ENCODE results near the gene GAP43.

GAP43 gene

DNA sequence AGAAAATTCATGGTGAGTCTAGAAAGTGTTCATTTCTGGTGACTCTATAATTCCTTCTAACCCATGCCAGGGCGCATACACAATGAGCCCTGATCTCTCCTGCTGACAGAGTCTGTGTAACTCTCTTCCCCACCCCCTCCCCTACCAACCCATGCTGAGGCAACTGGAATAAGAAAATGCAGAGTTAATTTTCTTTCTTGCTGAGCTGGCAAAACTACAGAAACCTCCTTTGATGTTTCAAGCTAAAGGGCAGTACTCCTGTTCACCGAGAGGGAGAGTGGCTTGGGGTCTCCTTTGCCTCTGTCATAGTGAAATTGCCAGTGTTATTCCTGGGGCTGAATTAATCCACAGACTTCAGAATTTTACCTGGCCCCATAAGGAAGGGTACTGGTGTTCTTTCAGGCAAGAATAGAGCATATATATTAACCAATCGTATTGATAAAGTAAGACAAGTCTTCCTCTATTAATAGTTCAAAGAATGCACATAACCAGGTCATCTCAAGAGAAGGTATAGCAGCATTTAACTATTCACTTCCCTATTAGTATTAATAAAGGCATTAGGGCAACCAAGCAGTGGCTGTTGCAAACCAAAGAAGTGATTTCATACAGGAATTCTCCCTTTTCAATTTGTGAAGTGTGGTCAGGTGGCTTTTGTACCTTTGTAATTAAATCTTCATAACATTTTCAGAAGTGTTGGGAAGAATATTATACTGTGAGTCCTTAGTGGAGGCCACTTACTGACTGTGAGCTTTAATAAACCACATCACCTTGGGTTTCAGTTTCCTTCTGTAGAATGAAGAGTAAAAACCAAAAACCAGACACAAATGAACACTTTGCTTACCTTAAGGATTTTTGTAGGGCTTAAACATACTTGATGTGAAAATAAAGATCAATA, 4.1 kb downstream of the GAP43 start:
- no peak for DNase-seq (ENCODE audit: low spot score)

DNA sequence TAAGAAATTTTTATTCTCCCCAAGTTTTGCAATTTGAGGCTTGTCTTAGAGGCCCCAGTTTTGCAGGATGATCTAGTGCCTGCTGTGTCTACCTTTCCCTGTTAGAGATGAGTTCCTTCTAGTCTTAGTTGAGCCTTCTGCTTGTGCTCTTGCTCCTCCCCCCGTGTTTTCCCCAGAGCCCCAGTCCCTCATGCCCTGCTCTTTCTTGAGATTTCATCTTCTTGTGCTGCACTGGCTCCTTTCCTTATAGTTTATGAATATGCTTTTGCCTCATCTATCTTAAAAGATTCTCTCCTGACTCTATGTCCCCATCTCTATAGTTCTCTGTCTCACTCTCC, 4.7 kb downstream of the GAP43 start:
- no peak for DNase-seq (ENCODE audit: low spot score)

DNA sequence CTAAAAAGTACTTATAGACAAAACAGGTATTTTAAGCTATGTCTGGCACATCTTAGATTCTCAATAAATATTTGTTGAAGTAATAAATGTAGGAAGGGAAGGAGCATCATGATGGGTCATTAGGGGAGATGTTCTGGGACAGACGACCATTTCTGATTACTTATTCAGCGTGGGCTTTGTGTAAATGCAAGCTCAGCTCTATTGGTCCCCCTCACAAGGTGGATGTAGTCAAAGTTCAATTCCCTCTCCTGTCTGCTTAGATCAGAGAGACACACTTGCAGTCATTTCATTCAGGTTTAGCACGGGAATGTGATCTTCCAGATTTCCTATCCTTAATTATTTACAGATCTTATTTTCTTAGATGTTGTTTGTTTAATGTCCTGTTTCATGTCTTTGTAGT, 7.5 kb downstream of the GAP43 start:
- DNase-seq (ENCODE audit: low spot score): no peak

DNA sequence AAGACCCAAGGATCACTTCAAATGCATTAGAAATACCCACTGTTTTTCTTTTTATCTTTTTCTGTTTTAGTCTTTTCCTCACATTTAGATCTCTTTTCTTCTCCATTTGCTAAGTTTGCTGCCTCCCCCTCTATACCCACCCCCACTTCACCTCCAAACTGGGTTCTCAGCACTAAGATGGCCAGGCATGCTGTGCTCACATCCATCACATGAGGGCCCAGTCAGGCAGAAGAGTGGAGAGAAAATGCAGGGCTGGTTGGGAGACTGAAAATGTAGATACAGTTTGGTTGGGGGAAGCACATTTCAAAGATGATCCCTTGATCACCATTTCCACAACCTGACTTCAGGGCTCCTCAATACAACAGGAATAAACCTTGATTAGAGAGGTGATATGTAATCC, 8.7 kb downstream of the GAP43 start:
- no peak for DNase-seq (ENCODE audit: low spot score)

DNA sequence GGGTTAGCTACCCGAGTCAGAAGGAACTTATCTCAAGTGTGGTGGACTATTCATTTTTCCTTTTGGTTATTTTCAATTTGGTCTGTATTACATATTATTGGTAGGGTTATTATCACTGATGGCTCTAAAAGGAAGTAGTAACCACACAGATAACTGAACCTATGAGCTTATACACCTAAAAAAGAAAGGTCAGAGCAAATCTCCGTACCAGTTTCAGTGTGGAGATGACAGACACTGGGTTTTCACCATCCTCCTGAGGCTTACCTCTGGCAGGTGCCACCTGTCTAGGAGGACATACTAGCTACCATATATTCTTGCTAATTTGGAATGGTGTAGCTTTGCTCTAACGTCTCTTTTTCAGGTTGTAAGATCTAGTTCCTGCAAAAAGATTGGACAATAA, 10.2 kb downstream of the GAP43 start:
- no peak for DNase-seq (ENCODE audit: low spot score)

DNA sequence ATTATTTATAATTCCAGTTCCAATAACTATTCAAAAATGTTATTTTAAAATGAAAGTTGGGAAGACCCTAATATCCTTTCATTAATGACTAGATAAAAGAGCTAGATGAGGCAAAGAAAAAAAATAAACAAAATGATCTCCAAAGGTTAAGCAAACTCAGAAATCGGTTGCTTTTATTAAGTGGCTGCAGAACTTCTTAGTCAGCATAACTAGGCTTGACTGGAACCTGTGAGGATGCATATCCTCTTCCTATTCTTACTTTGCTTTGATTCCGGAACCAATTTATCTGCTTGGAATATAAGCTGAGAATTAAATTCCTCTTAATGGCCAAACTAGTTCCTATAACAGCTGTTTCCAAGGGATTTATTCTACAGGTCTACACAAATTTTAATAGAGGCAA, 10.7 kb downstream of the GAP43 start:
- no peak for DNase-seq (ENCODE audit: low spot score)

DNA sequence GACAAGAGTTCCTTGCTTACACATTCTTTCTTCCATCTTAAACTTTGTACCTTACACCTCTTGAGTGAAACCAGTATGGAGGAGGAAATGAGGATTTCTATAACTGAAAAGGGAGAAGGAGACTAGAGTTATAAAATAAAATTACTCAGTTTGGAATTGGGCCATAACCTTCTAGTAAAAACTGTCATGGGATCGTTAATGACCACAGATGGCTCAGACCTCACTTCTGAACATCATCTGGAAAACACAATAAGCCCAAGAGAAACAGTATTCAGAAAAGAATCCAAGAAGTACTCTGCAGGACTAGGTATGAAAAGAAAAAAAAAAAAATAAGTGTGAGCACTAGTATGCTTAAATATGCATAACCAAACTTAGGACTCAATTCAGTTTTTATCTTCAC, 12.1 kb downstream of the GAP43 start:
- no peak for DNase-seq (ENCODE audit: low spot score)

DNA sequence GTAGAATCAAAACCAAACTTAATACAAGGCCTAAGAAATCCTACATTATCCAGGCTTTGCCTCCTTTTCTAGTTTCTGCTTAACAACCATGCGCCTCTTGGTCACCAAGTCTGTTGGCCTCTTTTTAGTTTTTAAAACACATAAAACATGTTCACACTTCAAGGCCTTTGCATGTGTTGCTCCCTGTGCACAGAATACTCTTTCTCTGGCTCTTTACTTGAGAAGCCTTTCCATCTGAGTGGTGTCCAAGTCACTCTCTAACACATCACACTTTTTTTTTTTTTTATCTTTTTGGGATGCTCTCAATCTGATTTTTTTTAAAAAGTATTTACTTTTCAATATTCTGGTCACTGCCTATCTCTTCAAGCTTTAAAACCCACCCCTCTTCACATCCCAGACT, 14.9 kb downstream of the GAP43 start:
- DNase-seq (ENCODE audit: low spot score): no peak

DNA sequence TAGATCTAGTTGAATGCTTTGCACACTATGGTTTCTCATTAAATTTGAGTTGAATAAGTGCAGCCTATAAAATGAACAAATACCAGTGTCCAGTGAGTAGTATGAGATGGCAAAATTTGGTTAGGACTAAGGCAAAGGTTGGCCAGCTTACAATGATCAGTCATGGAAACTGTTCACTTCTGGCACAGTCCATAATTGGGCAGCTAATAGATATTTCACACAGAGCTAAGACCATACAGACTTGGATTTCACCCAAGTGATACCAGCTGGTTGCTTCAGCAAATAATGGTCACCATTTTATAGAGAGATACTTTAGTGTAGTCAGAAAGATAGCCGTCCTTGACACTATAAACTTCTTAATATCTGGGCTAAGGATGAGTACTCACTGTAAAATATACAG, 15.7 kb downstream of the GAP43 start:
- no peak for DNase-seq (ENCODE audit: low spot score)

DNA sequence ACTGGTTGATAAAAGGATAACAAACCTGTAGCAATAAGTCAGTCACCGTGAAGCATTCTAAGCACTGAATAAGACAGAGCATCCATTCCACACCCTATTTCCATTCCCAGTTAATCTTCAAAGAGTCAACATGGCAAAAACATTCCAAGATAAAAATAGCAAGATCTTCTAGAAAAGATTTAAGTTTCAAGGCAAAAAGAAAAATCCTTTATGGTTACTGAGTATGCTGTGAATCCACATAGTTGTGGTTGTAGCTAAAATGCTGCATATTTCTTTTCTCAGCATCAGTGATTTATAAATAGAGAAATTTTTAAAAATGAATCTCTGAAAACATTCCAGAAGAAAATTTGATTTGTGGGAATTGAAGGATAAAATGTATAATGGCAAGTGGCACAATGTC, 21.1 kb downstream of the GAP43 start:
- DNase-seq (ENCODE audit: low spot score): no peak

DNA sequence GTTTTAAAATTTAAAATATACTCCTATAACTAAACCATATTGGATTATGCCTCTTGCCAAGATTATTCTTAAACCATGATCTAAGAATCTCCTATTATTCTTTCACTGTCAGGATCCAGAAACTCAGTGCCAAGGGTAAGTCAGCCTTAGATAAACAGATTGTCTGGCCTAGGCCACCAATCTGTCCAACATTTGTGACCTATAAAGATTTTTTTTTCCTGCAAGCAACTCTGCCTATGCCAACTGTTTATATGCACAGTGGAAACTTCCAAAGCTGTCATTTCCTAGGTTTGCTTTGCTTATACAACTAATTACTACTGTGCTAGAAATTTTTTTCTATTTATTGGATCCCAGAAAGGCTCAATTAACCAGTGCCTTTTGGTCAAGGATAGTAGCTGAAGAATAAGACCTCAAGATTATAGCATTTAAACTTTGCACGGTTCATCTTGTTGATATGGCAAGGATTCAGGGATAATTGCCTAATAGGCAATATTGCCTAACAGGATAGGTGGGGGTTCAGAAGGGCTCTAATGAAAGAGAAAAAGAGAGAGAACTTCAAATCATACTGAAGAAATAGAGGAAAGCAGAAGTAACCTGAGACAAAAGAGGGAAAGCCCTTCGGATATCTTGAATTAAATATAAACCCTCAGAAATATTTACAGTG, 22.8 kb downstream of the GAP43 start:
- DNase-seq (ENCODE audit: low spot score): no peak

DNA sequence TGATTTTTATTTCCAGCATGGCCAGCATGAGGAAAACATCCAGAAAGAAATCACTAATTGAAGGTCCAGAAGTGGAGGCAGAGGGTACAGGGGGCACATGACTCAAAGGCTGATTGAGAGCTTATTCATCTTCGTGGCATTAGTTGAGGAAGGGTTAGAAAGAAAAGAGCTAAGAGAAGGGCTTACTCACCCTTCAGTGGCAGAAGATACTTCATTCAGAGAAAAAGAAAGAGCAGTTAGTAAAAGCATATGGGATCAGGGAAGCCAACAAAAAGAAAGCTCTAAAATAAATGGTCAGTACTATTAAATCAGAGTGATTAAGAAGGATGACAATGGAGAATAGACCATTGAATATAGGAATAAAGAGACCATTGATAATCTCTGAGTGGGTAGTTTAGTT, 25.2 kb downstream of the GAP43 start:
- no peak for DNase-seq (ENCODE audit: low spot score)

DNA sequence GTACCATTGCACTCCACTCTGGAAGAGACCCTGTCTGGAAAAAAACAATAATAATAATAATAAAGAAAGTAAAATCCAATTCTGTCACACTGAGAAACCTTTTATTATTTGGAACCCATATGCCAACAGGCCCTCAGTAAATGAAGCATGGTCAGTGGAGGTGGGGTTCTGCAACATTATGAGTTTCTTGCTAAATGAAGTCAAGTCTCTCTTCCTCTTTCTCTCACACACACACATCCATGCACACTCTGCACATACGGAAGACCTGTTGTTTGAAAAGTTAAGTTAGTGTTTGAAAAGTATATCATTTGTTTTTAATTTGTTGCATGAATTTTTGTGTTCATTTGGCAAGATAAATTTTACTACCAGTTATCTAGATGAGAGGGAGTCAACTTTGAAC, 27.8 kb downstream of the GAP43 start:
- no peak for DNase-seq (ENCODE audit: low spot score)

DNA sequence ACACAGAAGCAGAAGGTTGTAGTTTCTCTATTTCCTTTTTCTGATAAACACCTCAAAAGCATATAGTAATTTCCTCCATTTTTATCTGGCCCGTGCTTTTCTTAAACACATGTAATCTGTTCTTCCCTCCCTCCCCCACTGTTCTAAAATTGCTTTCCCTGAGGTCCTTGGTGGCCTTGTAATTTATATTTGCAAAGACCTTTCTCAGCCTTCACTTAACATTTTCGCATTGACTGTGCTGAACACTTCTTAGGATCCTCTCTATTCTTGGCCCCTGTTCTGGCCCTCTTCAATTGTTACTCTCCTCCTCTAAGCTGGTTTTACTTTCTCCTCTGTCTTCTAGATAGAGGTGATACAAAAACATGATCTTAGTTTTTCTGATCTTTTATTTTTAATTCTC, 28.3 kb downstream of the GAP43 start:
- DNase-seq (ENCODE audit: low spot score): no peak

DNA sequence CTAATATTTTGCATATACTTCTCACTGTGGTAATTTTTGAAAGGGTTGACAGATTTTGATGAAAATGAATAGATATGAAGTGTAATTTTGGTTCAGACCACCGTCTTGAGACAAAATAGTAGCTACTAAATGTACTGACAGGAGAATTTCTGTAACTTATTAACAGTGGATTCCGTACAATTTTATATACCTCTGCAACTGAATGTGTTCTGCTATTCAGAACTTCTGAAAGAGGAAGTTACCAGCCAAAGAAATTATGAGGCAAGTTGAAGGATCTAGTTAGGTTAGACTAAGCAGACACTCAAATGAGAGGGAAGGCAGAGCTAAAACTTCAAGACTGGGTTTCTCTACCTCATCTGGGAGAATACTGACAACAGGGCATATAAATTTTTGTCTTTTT, 29.4 kb downstream of the GAP43 start:
- DNase-seq (ENCODE audit: low spot score): no peak

DNA sequence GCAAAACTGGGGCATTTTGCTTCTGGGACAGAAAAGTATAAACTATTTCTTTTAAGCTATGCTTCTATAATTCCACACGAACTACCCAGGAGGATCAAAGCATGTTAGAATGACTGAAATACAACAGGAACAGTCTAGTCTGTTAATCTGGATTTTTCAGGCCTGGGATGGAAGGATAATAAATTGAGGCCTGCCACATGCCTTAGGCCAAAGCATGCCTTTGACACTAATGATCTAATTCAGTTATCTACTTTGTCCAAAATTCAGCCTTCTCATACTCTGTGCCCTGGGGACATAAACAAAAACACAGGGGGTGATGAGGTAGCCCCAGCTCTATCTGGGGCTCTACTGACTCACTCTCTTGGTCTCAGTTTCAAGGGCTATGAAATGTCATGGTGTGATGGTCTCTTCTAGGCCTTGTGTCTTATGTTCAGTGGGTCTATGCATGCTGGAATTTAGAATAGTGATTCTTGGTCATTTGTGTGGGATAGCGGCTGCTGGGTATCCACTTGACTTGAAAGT, 32.5 kb downstream of the GAP43 start:
- no peak for DNase-seq (ENCODE audit: low spot score)

DNA sequence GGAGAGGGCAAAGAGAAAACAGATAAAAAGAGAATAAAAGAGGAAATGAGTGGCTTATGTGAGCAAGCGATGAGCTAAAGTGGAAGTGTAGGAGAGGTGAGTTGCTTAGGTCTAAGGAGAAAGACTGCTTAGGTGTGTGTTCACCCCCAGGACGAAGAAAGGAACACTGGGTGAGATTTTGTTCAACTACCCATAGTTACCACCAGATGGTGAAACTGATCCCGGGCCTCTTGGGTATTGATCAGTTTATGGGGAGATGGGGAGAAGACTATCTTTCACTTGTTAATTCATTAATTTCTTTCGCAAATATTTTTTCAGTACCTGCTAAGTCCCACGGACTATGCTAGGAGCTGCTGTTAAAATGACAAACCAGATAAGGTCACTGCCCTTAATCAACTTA, 33.9 kb downstream of the GAP43 start:
- DNase-seq (ENCODE audit: low spot score): no peak

DNA sequence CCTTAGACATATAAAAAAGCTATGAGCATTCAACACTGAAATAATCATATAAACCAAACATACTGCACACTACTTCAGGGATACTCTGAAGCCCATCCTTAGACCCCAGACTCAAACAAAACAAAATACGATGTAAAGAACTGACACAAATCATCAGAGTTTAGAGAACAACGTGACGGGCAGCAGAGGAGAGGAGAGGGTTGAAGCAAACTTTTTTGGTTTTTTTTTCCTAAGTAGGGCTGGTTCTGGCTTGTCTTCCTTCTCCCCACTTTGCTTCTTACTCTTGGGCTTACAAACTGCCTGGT, 34.7 kb downstream of the GAP43 start:
- DNase-seq (ENCODE audit: low spot score): no peak

DNA sequence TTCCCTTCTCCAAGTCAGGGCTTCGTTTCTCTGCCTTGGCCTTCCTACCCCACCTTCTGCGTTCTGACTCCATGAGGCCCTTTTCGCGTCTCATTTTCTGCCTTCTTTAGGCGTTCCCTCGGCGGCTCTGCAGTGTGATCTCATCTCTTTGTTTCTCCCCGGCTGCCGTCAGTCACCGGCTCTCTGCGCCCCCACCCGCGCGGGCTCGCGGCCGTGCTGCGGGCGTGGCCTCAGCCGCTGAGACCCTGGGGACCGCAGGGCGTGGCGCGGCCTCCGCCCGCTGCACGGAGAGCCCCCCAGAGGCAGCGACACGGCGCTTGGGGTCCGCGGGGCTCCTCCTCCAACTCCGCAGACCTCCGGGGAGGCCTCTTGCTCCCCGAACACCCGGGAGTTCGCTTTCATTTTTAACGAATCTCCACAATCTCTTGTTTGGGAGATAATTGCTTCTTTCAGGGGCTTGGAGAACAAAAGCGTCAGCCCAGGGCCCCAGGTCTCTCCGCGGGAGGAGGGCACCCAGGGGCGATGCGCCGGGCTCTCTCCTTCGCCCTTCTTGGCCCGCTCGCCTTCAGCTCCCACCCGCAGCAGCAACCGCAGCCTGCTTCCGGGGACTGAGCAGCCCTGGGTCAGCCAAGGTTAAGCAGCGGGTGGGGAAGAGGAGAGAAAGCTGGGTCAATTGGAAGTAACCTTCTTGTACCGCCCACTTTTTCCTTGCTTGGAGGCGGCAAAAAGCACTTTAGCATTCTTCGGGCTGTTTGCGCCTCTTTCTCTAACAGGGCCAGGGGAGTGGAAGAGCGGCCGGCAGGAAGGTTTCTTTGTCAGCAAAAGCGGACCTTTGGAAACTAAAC, 35.2 kb downstream of the GAP43 start:
- DNase-seq (ENCODE audit: low spot score): peak; percentile 74

DNA sequence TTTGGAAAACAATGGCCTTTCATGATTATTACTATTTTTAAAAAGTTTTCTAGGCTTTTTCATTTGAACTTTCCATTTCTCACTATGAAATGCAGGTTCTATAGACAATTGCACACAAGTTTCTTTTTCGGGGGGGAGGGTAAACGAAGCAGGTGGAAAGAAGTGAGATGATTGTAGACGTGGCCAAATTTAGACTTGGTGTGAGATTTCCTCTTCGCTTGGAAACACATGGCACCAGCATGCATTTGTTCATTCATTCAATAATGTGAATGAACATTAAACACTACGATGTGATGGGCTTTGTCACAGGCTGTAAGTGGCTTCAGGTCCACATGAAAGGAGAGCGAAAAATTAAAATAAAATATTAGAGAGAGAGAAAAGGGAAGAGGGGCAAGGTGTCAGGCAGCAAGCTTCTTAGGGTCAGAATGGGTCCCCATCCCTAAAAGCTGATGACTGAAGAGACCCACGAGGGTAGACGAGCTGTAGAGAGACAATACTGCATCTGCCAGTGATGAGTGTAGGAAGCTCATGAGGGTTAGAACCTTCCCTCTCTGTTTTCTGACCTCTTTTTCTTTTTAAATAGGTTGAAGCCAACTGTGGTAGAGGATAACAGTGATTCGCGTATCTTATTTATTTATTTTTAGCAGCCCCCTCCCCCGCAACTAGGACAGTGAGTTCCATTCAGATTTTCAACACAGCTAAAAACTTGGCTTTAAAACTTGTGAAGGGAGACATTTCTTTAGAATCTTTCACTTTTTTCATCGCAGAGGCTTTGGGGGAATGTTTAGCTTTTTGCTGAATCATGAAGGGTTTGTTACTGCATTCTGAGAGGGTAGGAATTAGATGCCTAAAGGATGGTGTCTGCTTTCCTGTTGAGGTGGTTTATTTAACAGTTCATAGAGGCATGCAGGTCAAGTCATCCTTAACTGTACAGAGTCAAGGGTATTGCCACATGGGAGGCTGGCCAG, 36.2 kb downstream of the GAP43 start:
- DNase-seq (ENCODE audit: low spot score): no peak

DNA sequence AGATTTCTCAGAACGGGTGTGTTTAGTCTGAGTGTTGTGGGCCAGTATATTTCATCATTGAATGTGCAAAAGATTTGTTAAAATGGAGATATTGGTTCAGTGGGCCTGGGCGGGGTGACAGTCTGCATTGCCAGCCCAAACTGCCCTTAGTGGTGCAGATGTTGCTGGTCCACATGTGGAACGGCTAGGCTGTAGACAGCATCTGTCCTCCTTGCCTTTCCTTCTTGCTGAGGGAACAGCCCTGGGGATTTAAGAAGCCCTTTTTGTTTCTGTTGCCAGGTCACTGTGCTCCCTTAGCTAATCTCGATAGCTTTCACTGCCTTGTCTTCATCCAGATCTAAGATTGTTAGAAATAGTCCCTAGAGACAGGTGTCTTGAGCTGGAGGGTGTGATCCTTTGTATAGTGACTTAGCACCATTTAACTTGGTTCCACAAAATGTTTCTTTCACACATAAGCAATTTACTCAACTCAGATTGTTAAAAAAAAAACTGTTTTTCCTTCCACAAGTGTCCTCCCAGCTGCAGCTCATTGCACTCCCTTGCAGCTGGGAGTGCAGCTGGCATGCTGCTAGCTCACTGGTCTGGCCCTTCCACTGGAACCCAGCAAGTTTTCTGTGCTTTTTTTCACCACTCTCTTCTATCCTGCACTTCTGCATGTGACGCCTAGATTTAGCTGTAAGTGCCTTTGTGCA, 37.5 kb downstream of the GAP43 start:
- no peak for DNase-seq (ENCODE audit: low spot score)
